H9 (cell line): ENCODE data around the gene IGFALS. TPM values are rescaled to one million over a fixed set of nuclear protein-coding genes. Genes with fewer than 3 reads are reported as not detected.
"Not testable (repeated sequence)": the region's sequence is repeated elsewhere in the genome, so short reads cannot be mapped to it uniquely, and the experiment has no call there.

Experiments used
- DNase-seq: peaks from one replicate; pipeline ENCODE4 v3.0.0-alpha.2; 2017
- H2AFZ ChIP-seq: one replicate; pipeline ENCODE4 v1.6.1; 2013; ENCODE audit warnings: mild to moderate bottlenecking, low read length, control low read depth, moderate library complexity
- H2AK5ac ChIP-seq: 2 replicates; pipeline ENCODE4 v1.6.1; 2013; ENCODE audit warnings: low read length, control low read depth, mixed read lengths; ENCODE audit not compliant: insufficient read length
- H2BK120ac ChIP-seq: one replicate; pipeline ENCODE4 v1.6.1; 2013; ENCODE audit warnings: low read depth, mild to moderate bottlenecking, low read length, control low read depth, inconsistent platforms; ENCODE audit not compliant: poor library complexity, severe bottlenecking
- H2BK12ac ChIP-seq: 2 replicates; pipeline ENCODE4 v1.6.1; 2013; ENCODE audit warnings: low read length, control low read depth, mixed read lengths, low read depth; ENCODE audit not compliant: insufficient read length
- H2BK15ac ChIP-seq: 2 replicates; pipeline ENCODE4 v1.6.1; 2013; ENCODE audit warnings: low read depth, low read length, control low read depth
- H2BK20ac ChIP-seq: one replicate; pipeline ENCODE4 v1.6.1; 2013; ENCODE audit warnings: low read depth, mild to moderate bottlenecking, low read length, control low read depth, inconsistent platforms; ENCODE audit not compliant: poor library complexity, severe bottlenecking
- H2BK5ac ChIP-seq: 2 replicates; pipeline ENCODE4 v1.6.1; 2013; ENCODE audit warnings: low read length, control low read depth, mixed read lengths; ENCODE audit not compliant: insufficient read length
- H3K14ac ChIP-seq: 2 replicates; pipeline ENCODE4 v1.6.1; 2013; ENCODE audit warnings: low read length, control low read depth; ENCODE audit not compliant: insufficient read depth
- H3K18ac ChIP-seq: 2 replicates; pipeline ENCODE4 v1.6.1; 2013; ENCODE audit warnings: low read depth, mild to moderate bottlenecking, mixed read lengths, low read length, control low read depth; ENCODE audit not compliant: insufficient read length
- H3K23ac ChIP-seq: 2 replicates; pipeline ENCODE4 v1.6.1; 2013; ENCODE audit warnings: low read length, control low read depth, mixed read lengths, low read depth; ENCODE audit not compliant: insufficient read length
- H3K23me2 ChIP-seq: 2 replicates; pipeline ENCODE4 v1.6.1; 2013; ENCODE audit warnings: low read depth, mild to moderate bottlenecking, mixed read lengths, low read length, control low read depth; ENCODE audit not compliant: insufficient read length, poor library complexity, severe bottlenecking
- H3K27ac ChIP-seq: 2 replicates; pipeline ENCODE4 v1.5.1; 2013; ENCODE audit warnings: low read length, control low read depth, mixed read lengths, low read depth; ENCODE audit not compliant: insufficient read length
- H3K27me3 ChIP-seq: 2 replicates; pipeline ENCODE4 v1.6.1; 2013; ENCODE audit warnings: low read length, control low read depth, inconsistent platforms; ENCODE audit not compliant: insufficient read depth
- H3K4ac ChIP-seq: 2 replicates; pipeline ENCODE4 v1.6.1; 2013; ENCODE audit warnings: low read depth, mild to moderate bottlenecking, control low read depth, inconsistent platforms, low read length, moderate library complexity
- H3K4me1 ChIP-seq: 2 replicates; pipeline ENCODE4 v1.6.1; 2013; ENCODE audit warnings: low read length, control low read depth, inconsistent platforms; ENCODE audit not compliant: insufficient read depth
- H3K4me2 ChIP-seq: 2 replicates; pipeline ENCODE4 v1.6.1; 2013; ENCODE audit warnings: low read length, control low read depth, mixed read lengths; ENCODE audit not compliant: insufficient read length, insufficient read depth
- H3K56ac ChIP-seq: 2 replicates; pipeline ENCODE4 v1.6.1; 2013; ENCODE audit warnings: low read depth, mild to moderate bottlenecking, mixed read lengths, low read length, control low read depth; ENCODE audit not compliant: insufficient read length
- H3K79me1 ChIP-seq: 2 replicates; pipeline ENCODE4 v1.6.1; 2013; ENCODE audit warnings: low read depth, mild to moderate bottlenecking, moderate library complexity, low read length, control low read depth, inconsistent platforms; ENCODE audit not compliant: insufficient read depth, poor library complexity, severe bottlenecking
- H3K79me2 ChIP-seq: 2 replicates; pipeline ENCODE4 v1.6.1; 2013; ENCODE audit warnings: low read length, control low read depth, inconsistent platforms; ENCODE audit not compliant: insufficient read depth
- H3K9ac ChIP-seq: 2 replicates; pipeline ENCODE4 v1.6.1; 2013; ENCODE audit warnings: low read length, control low read depth, mixed read lengths; ENCODE audit not compliant: insufficient read length; ENCODE audit errors: extremely low read depth
- H3K9me3 ChIP-seq: one replicate; pipeline ENCODE4 v1.6.1; 2013; ENCODE audit warnings: low read depth, low read length, inconsistent platforms; ENCODE audit not compliant: control insufficient read depth
- H3T11ph ChIP-seq: one replicate; pipeline ENCODE4 v1.6.1; 2013; ENCODE audit warnings: mild to moderate bottlenecking, low read length, control low read depth, inconsistent platforms
- H4K20me1 ChIP-seq: one replicate; pipeline ENCODE4 v1.6.1; 2013; ENCODE audit not compliant: control insufficient read depth, insufficient read length, insufficient read depth
- H4K5ac ChIP-seq: 2 replicates; pipeline ENCODE4 v1.6.1; 2013; ENCODE audit warnings: low read depth, mild to moderate bottlenecking, mixed read lengths, low read length, control low read depth; ENCODE audit not compliant: insufficient read length
- H4K8ac ChIP-seq: replicated peaks from 2 replicates; pipeline ENCODE4 v1.6.1; 2013; ENCODE audit warnings: low read length, control low read depth, mixed read lengths, low read depth; ENCODE audit not compliant: insufficient read length
- H4K91ac ChIP-seq: 2 replicates; pipeline ENCODE4 v1.6.1; 2013; ENCODE audit warnings: low read depth, mild to moderate bottlenecking, moderate library complexity, mixed read lengths, low read length, control low read depth; ENCODE audit not compliant: insufficient read length
- H3K27ac Mint-ChIP-seq, 3 experiments: 2 replicates in 2 of 3; 3 replicates in 1 of 3; pipeline ENCODE4 v1.8.0; 2020 to 2021; ENCODE audit warnings: mixed read lengths in 3 of 3, mild to moderate bottlenecking in 1 of 3, moderate library complexity in 1 of 3
- H3K27me3 Mint-ChIP-seq: 2 replicates; pipeline ENCODE4 v1.8.0; 2021; ENCODE audit warnings: low read depth, mild to moderate bottlenecking, moderate library complexity, mixed read lengths
- H3K36me3 Mint-ChIP-seq, 3 experiments: 2 replicates in 2 of 3; 3 replicates in 1 of 3; pipeline ENCODE4 v1.8.0; 2020 to 2021; ENCODE audit warnings: low read depth in 3 of 3, mixed read lengths in 3 of 3; ENCODE audit not compliant: insufficient read depth in 1 of 3
- H3K4me1 Mint-ChIP-seq, 2 experiments: 2 replicates each; pipeline ENCODE4 v1.8.0; 2020; ENCODE audit warnings: mixed read lengths in 2 of 2
- H3K4me3 Mint-ChIP-seq, 2 experiments: 2 replicates in 1 of 2; 3 replicates in 1 of 2; pipeline ENCODE4 v1.8.0; 2020 to 2021; ENCODE audit warnings: mild to moderate bottlenecking in 2 of 2, mixed read lengths in 2 of 2, moderate library complexity in 1 of 2
- H3K9me3 Mint-ChIP-seq, 2 experiments: 2 replicates in 1 of 2; 3 replicates in 1 of 2; pipeline ENCODE4 v1.8.0; 2020; ENCODE audit warnings: mild to moderate bottlenecking in 2 of 2, mixed read lengths in 2 of 2, moderate library complexity in 1 of 2
- CTCF ChIP-seq: fragments of 200-600 bp; sonication (generic); conservative IDR thresholded peaks from 3 replicates; pipeline ENCODE4 v1.8.0; 2021; ENCODE audit warnings: antibody characterized with exemption, mild to moderate bottlenecking
- WGBS: extraction: QIAGEN DNeasy Blood & Tissue Kit; methylation state at CpG from one replicate; pipeline ENCODE4 v1.1.7; 2013; ENCODE audit warnings: missing lambda C conversion rate, low lambda C conversion rate, mixed read lengths; ENCODE audit not compliant: insufficient read length; ENCODE audit errors: extremely low coverage; 5-methylcytosine and 5-hydroxymethylcytosine counted together
- total RNA-seq: library from RNA; stranded (reverse); gene quantifications from 2 replicates; pipeline ENCODE4 v1.2.1, GENCODE V29; 2021

The IGFALS gene
- total RNA-seq, 1 experiment from 2014 or later: not detected

GRCh38 chr16:1800701-1801100, 7.2 kb upstream of the IGFALS start:
- Histone ChIP-seq H3K18ac (no peak overlapping the region), H3K9me3 (peaks cover 7% of the 10 kb centered on the region), H3K4me1 (no peaks in the 10 kb centered on the region), H2AK5ac (no peak overlapping the region), H2BK15ac (no peak overlapping the region), H3K14ac (no peak overlapping the region), H2BK12ac (no peak overlapping the region), H3K23ac (no peak overlapping the region), H3T11ph (no peak overlapping the region), H4K20me1 (no peaks in the 10 kb centered on the region), H3K27ac (no peak overlapping the region), H3K4me2 (no peak overlapping the region), H2BK120ac (no peak overlapping the region), H4K91ac (no peak overlapping the region), H3K79me2 (no peaks in the 10 kb centered on the region), H2BK20ac (no peak overlapping the region), H3K9ac (no peak overlapping the region), H2AFZ (no peak overlapping the region), H4K5ac (no peak overlapping the region), H4K8ac (no peak overlapping the region), H3K23me2 (no peaks in the 10 kb centered on the region), H3K79me1 (no peaks in the 10 kb centered on the region), H2BK5ac (no peak overlapping the region), H3K27me3 (no peaks in the 10 kb centered on the region), H3K4ac (no peak overlapping the region), H3K56ac (no peak overlapping the region)
- peaks cover 47 to 48% of the 10 kb centered on the region in 2 experiments for H3K9me3 Mint-ChIP-seq
- peaks cover 25 to 41% (median 32%) of the 10 kb centered on the region in 3 experiments for H3K36me3 Mint-ChIP-seq
- DNase-seq: no peak
- no peak for TF ChIP-seq CTCF
- no peak overlapping the region for H3K4me3 Mint-ChIP-seq
- no peaks in the 10 kb centered on the region for H3K27me3 Mint-ChIP-seq
- no peak overlapping the region for H3K27ac Mint-ChIP-seq
- H3K4me1 Mint-ChIP-seq: no peaks in the 10 kb centered on the region
- no CpG with 5 or more reads among the region's 10 CpGs for WGBS

GRCh38 chr16:1799263-1799662, 5.8 kb upstream of the IGFALS start:
- not testable (repeated sequence) for H3K9me3 ChIP-seq, H2AK5ac ChIP-seq, H2BK12ac ChIP-seq, H3K56ac ChIP-seq, H4K91ac ChIP-seq, DNase-seq, H2BK120ac ChIP-seq, H3K4me1 Mint-ChIP-seq, H3K27ac Mint-ChIP-seq, H3K27ac ChIP-seq, H2AFZ ChIP-seq, H4K5ac ChIP-seq, H3K79me1 ChIP-seq, H4K20me1 ChIP-seq, H3K27me3 Mint-ChIP-seq, H2BK20ac ChIP-seq, H3K4me1 ChIP-seq, H3K4ac ChIP-seq, H3K4me2 ChIP-seq, H3K18ac ChIP-seq, H2BK5ac ChIP-seq, H4K8ac ChIP-seq, H3K23me2 ChIP-seq, H2BK15ac ChIP-seq, H3T11ph ChIP-seq, H3K27me3 ChIP-seq, H3K9ac ChIP-seq, H3K14ac ChIP-seq, H3K79me2 ChIP-seq, H3K4me3 Mint-ChIP-seq, H3K23ac ChIP-seq
- Mint-ChIP-seq H3K9me3 (peaks cover 46 to 47% of the 10 kb centered on the region in 2 experiments), H3K36me3 (peaks cover 22 to 38% (median 29%) of the 10 kb centered on the region in 3 experiments)
- no CpG with 5 or more reads among the region's 5 CpGs for WGBS
